ENCODE data around the gene HEATR5A. TPM values are rescaled to one million over a fixed set of nuclear protein-coding genes. Genes with fewer than 3 reads are reported as not detected.

HEATR5A gene
- polyA plus RNA-seq, 3 donors = 13.1 to 21.0 (median 16.8) TPM

DNA sequence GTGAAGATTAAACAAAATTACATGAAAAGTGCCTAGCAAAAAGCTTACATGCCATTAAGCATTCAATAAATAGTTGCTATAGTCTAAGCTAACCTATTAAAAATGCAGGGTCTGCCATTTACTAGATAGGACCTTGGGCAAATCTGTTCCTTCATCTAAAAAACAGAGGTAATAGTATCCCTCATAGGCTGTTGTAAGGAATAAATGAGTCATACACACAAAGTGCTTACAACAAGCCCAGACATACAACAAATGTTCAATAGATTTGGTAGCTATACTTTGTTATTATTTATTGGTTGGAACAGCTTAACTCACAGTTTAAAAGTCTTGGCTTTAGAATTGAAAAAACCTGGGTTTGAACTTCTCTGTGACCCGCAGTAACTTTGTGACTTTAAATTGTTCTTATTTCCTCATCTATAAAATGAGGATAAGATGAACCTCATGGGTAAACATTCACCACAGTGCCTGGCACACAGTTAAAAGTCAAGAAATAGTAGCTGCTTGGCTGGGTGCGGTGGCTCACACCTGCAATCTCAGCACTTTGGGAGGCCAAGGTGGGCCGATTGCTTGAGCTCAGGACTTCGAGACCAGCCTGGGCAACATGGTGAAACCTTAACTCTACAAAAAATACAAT lies 24.7 kb downstream of the HEATR5A start:
- peaks cover 57 to 87% of the 10 kb centered on the region in 2 donors for H3K36me3 Mint-ChIP-seq
- WGBS (ENCODE audit: insufficient coverage) = 100% methylated on average over 2 of the region's 4 CpGs

DNA sequence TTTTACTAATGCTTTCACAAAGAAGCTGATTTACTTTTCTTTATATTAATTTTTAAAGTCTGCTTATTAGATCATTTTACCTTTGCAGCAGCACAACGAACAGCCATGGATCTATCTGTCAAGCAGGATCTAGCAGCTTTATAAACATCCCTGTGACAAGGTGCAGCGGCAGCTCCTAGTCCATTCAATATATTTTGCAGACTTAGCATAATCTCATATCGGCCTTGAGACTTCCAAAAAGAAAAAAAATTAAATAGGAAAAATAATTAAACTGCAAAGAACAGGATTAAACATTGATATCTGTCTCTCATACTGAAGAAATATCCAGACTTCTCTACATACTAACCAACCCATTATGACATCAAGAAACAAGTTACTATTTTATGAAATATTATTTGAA lies 25.2 kb downstream of the HEATR5A start:
- H3K4me2 ChIP-seq (replicated peaks; ENCODE audit: extremely low read depth, low read length, poor library complexity, severe bottlenecking) = no peak overlapping the region
- intact Hi-C loops (cut with micrococcal nuclease) = no loop called here
- H3K4me3 ChIP-seq (replicated peaks in 1 of 3; ENCODE audit: low read depth in 2 of 3, low read length in 3 of 3) = no peak overlapping the region
- H4K20me1 ChIP-seq (ENCODE audit: insufficient read depth, low read length) = no peaks in the 10 kb centered on the region
- no peak overlapping the region for H3K27ac ChIP-seq (ENCODE audit: low read depth in 1 of 2, low read length in 2 of 2)
- H3K4me1 ChIP-seq (ENCODE audit: control insufficient read depth in 1 of 2, insufficient read depth in 2 of 2, low read length in 2 of 2) = no peaks in the 10 kb centered on the region
- no peaks in the 10 kb centered on the region for H3K79me2 ChIP-seq (ENCODE audit: insufficient read depth, low read length)
- no peak overlapping the region for H3K4me3 Mint-ChIP-seq
- H3K9me3 ChIP-seq (replicated peaks in 1 of 2; ENCODE audit: control insufficient read depth in 1 of 2, insufficient read depth in 1 of 2, low read length in 2 of 2) = no peaks in the 10 kb centered on the region
- no peaks in the 10 kb centered on the region for H3K27me3 Mint-ChIP-seq (ENCODE audit: low read depth in 3 of 3)
- H3K36me3 ChIP-seq (replicated peaks in 1 of 2; ENCODE audit: control insufficient read depth in 1 of 2, insufficient read depth in 2 of 2, low read length in 2 of 2) = peaks cover 75 to 98% of the 10 kb centered on the region in 2 donors
- no peak overlapping the region for H3K9ac ChIP-seq (ENCODE audit: insufficient read depth, low read length, poor library complexity, severe bottlenecking)
- TF ChIP-seq, protein P1, sequence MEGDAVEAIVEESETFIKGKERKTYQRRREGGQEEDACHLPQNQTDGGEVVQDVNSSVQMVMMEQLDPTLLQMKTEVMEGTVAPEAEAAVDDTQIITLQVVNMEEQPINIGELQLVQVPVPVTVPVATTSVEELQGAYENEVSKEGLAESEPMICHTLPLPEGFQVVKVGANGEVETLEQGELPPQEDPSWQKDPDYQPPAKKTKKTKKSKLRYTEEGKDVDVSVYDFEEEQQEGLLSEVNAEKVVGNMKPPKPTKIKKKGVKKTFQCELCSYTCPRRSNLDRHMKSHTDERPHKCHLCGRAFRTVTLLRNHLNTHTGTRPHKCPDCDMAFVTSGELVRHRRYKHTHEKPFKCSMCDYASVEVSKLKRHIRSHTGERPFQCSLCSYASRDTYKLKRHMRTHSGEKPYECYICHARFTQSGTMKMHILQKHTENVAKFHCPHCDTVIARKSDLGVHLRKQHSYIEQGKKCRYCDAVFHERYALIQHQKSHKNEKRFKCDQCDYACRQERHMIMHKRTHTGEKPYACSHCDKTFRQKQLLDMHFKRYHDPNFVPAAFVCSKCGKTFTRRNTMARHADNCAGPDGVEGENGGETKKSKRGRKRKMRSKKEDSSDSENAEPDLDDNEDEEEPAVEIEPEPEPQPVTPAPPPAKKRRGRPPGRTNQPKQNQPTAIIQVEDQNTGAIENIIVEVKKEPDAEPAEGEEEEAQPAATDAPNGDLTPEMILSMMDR (IDR thresholded peaks at IDR 0.05) = no peak
- peaks cover 54 to 85% of the 10 kb centered on the region in 2 donors for H3K36me3 Mint-ChIP-seq
- H3K4me1 Mint-ChIP-seq = no peaks in the 10 kb centered on the region
- H3K27me3 ChIP-seq (ENCODE audit: control insufficient read depth in 2 of 2, insufficient read depth in 2 of 2, low read length in 2 of 2) = no peaks in the 10 kb centered on the region
- H3K9me3 Mint-ChIP-seq = no peaks in the 10 kb centered on the region
- no peak for DNase-seq
- no peak overlapping the region for H2AFZ ChIP-seq (ENCODE audit: insufficient read depth, low read depth, low read length, poor library complexity, severe bottlenecking)
- H3K27ac Mint-ChIP-seq = no peak overlapping the region
- WGBS (ENCODE audit: insufficient coverage) = 90% methylated on average over 2 of the region's 3 CpGs

More for the DNA sequence above, 24.7 kb downstream of the HEATR5A start:
- H3K4me1 Mint-ChIP-seq = no peaks in the 10 kb centered on the region
- intact Hi-C loops (cut with micrococcal nuclease) = no loop called here
- H3K9me3 ChIP-seq (replicated peaks in 1 of 2; ENCODE audit: control insufficient read depth in 1 of 2, insufficient read depth in 1 of 2, low read length in 2 of 2) = no peaks in the 10 kb centered on the region
- H3K79me2 ChIP-seq (ENCODE audit: insufficient read depth, low read length) = no peaks in the 10 kb centered on the region
- no peaks in the 10 kb centered on the region for H3K27me3 Mint-ChIP-seq (ENCODE audit: low read depth in 3 of 3)
- no peaks in the 10 kb centered on the region for H4K20me1 ChIP-seq (ENCODE audit: insufficient read depth, low read length)
- H3K9me3 Mint-ChIP-seq = no peaks in the 10 kb centered on the region
- H3K4me1 ChIP-seq (ENCODE audit: control insufficient read depth in 1 of 2, insufficient read depth in 2 of 2, low read length in 2 of 2) = no peaks in the 10 kb centered on the region
- no peak overlapping the region for H3K4me3 Mint-ChIP-seq
- TF ChIP-seq, protein P1 (IDR thresholded peaks at IDR 0.05) = no peak
- H3K4me3 ChIP-seq (replicated peaks in 1 of 3; ENCODE audit: low read depth in 2 of 3, low read length in 3 of 3) = no peak overlapping the region
- no peak overlapping the region for H3K4me2 ChIP-seq (replicated peaks; ENCODE audit: extremely low read depth, low read length, poor library complexity, severe bottlenecking)
- H3K27ac Mint-ChIP-seq = peak overlapping the region in 1 of 7 donors; percentile 35
- H3K9ac ChIP-seq (ENCODE audit: insufficient read depth, low read length, poor library complexity, severe bottlenecking) = no peak overlapping the region
- no peak overlapping the region for H3K27ac ChIP-seq (ENCODE audit: low read depth in 1 of 2, low read length in 2 of 2)
- no peak overlapping the region for H2AFZ ChIP-seq (ENCODE audit: insufficient read depth, low read depth, low read length, poor library complexity, severe bottlenecking)
- peaks cover 78 to 96% of the 10 kb centered on the region in 2 donors for H3K36me3 ChIP-seq (replicated peaks in 1 of 2; ENCODE audit: control insufficient read depth in 1 of 2, insufficient read depth in 2 of 2, low read length in 2 of 2)
- DNase-seq = no peak
- no peaks in the 10 kb centered on the region for H3K27me3 ChIP-seq (ENCODE audit: control insufficient read depth in 2 of 2, insufficient read depth in 2 of 2, low read length in 2 of 2)

Data from CD14-positive monocyte (primary cell).